Bronchial epithelial cell (primary cell): ENCODE results near the gene KNSTRN. TPM values are rescaled to one million over a fixed set of nuclear protein-coding genes. Genes with fewer than 3 reads are reported as not detected.

ENCODE experiments used
- DNase-seq: peaks from one replicate; pipeline ENCODE4 v3.0.0-alpha.2; 2010; ENCODE audit warnings: low read depth
- FAIRE-seq: peaks from 2 replicates; lab custom pipeline; 2011; peaks lifted over from hg19 to GRCh38; lab: Jason Lieb, UNC
- H3K27me3 ChIP-seq: 2 replicates; pipeline ENCODE4 v1.5.1; 2011; ENCODE audit warnings: low read length; ENCODE audit not compliant: control insufficient read depth, insufficient read depth
- H3K36me3 ChIP-seq: 2 replicates; pipeline ENCODE4 v1.5.1; 2011; ENCODE audit warnings: low read length; ENCODE audit not compliant: control insufficient read depth, insufficient read depth
- H3K4me3 ChIP-seq: 2 replicates; pipeline ENCODE4 v1.5.1; 2011; ENCODE audit warnings: mild to moderate bottlenecking, low read depth, low read length, control low read depth
- total RNA-seq: library from RNA; depleted of rRNA; stranded (reverse); fragments of >200 nt; gene quantifications from 2 replicates; pipeline ENCODE4 v1.2.1, GENCODE V29; 2014
- TF ChIP-seq, protein P1 (sequence below): IDR thresholded peaks from 2 replicates; pipeline ENCODE4 v1.5.1; 2011; ENCODE audit warnings: mild to moderate bottlenecking, moderate library complexity, low read length, control low read depth, inconsistent platforms; ENCODE audit not compliant: insufficient read depth, severe bottlenecking

Gene KNSTRN
- total RNA-seq, 1 donor from 2014 or later, result 56.9 TPM

DNA sequence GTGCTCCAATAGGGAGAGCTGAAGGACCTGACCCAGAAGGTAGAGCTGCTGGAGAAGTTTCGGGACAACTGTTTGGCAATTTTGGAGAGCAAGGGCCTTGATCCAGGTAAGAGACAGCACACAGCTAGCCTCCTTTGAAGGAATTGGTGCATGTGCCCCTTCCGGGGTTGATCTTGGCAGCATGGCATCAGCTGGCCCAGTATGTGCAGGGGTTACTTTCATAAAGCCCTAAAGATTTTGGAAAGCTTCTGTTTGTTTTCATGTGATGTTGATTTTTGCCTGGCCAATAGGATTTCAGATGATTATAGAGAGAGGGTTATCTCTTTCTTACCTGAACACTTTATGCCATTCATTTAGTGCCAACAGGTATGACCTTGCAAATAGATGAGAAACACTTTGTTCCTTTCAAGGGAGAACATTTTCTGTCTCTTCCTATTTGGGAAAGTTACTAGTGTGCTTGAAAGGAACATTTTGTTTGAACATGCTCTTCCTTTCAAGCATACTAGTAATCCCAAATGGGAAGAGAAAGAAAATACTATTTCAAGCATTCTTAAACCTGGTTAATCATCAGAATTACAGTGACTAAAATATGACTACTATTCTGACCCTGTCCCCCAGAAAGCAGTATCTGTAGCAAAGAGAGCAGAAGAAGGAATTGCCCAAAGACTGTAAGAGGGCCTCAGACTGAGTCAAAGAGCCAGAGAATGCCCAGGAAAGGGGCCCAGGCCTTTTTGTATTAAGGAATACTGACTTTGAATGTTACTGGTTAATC, 7.5 kb downstream of the KNSTRN start:
- DNase-seq, result no peak
- H3K4me3 ChIP-seq, result no peak overlapping the region
- peaks cover 19% of the 10 kb centered on the region for H3K36me3 ChIP-seq
- TF ChIP-seq, protein P1, sequence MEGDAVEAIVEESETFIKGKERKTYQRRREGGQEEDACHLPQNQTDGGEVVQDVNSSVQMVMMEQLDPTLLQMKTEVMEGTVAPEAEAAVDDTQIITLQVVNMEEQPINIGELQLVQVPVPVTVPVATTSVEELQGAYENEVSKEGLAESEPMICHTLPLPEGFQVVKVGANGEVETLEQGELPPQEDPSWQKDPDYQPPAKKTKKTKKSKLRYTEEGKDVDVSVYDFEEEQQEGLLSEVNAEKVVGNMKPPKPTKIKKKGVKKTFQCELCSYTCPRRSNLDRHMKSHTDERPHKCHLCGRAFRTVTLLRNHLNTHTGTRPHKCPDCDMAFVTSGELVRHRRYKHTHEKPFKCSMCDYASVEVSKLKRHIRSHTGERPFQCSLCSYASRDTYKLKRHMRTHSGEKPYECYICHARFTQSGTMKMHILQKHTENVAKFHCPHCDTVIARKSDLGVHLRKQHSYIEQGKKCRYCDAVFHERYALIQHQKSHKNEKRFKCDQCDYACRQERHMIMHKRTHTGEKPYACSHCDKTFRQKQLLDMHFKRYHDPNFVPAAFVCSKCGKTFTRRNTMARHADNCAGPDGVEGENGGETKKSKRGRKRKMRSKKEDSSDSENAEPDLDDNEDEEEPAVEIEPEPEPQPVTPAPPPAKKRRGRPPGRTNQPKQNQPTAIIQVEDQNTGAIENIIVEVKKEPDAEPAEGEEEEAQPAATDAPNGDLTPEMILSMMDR, result no peak
- FAIRE-seq, result no peak
- H3K27me3 ChIP-seq, result no peaks in the 10 kb centered on the region

GRCh38 chr15:40392986-40393948, 10.7 kb downstream of the KNSTRN start:
- no peak for DNase-seq
- Histone ChIP-seq H3K4me3 (no peak overlapping the region), H3K27me3 (no peaks in the 10 kb centered on the region), H3K36me3 (peaks cover 14% of the 10 kb centered on the region)
- TF ChIP-seq, protein P1, result no peak
- no peak for FAIRE-seq

GRCh38 chr15:40397688-40398412, 15.3 kb downstream of the KNSTRN start:
- Histone ChIP-seq H3K27me3 (no peaks in the 10 kb centered on the region), H3K4me3 (no peak overlapping the region), H3K36me3 (peaks cover 3% of the 10 kb centered on the region)
- DNase-seq (no peak), FAIRE-seq (no peak)
- TF ChIP-seq, protein P1, result no peak

DNA sequence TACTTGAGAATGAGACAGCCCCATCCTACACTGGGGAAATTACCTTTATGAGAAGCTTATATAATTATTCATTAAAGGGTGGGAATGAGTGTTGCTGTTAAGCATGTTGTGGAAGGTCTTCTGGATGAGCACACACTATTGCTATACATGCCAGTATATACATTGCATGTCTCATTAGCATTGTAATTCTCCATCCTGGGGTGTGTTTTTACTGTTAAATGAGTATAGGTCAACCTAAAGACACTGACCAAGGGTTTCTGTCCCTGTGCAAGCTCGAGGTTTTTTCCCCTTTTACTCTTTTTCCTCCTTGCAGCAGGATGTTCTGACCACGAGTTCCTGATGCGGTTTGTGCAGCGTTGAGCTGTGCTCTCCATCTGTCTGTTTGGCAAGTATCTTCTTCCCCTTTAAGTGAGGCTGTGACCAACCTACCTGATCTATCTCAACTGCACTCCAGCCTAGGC, 15.9 kb downstream of the KNSTRN start:
- Histone ChIP-seq H3K4me3 (no peak overlapping the region), H3K27me3 (no peaks in the 10 kb centered on the region), H3K36me3 (peaks cover 1% of the 10 kb centered on the region)
- DNase-seq, result no peak
- TF ChIP-seq, protein P1, result no peak
- FAIRE-seq, result no peak

GRCh38 chr15:40399370-40399769, 16.8 kb downstream of the KNSTRN start:
- Histone ChIP-seq H3K36me3 (peaks cover 1% of the 10 kb centered on the region), H3K4me3 (no peak overlapping the region), H3K27me3 (no peaks in the 10 kb centered on the region)
- no peak for DNase-seq
- TF ChIP-seq, protein P1, result no peak
- no peak for FAIRE-seq
